Mucosa of descending colon (tissue), 3 donors: ENCODE results near the gene ZNF253. TPM values are rescaled to one million over a fixed set of nuclear protein-coding genes. Genes with fewer than 3 reads are reported as not detected.
"Not testable (repeated sequence)": the region's sequence is repeated elsewhere in the genome, so short reads cannot be mapped to it uniquely, and the experiment has no call there.

Experiments used
- ATAC-seq: fragments of 200-7000 bp; cut with Tn5 transposase; one replicate; pipeline ENCODE4 v1.9.1; 2020; ENCODE audit warnings: mild to moderate bottlenecking, moderate library complexity
- DNase-seq, 3 donors: peaks; one replicate each; pipeline ENCODE4 v3.0.0-alpha.2; 2020
- H3K36me3 ChIP-seq: fragments of 200-600 bp; one replicate; pipeline ENCODE4 v1.8.0; 2021; ENCODE audit warnings: low read depth, mild to moderate bottlenecking
- H3K4me1 ChIP-seq: fragments of 200-600 bp; one replicate; pipeline ENCODE4 v1.8.0; 2021; ENCODE audit warnings: low read depth, mild to moderate bottlenecking
- H3K4me3 ChIP-seq: fragments of 200-600 bp; one replicate; pipeline ENCODE4 v1.8.0; 2021; ENCODE audit warnings: mild to moderate bottlenecking
- H3K9me3 ChIP-seq: fragments of 200-600 bp; one replicate; pipeline ENCODE4 v1.8.0; 2021; ENCODE audit warnings: mild to moderate bottlenecking
- CTCF ChIP-seq: fragments of 200-600 bp; IDR thresholded peaks from one replicate; pipeline ENCODE4 v1.8.0; 2022; ENCODE audit warnings: antibody characterized with exemption, mild to moderate bottlenecking
- intact Hi-C, 2 donors: fragments of 100-400 bp; cut with DNase I in 1 of 2; cut with micrococcal nuclease in 1 of 2; formaldehyde crosslinking; loops; one replicate each; pipeline versions ENCODE4 v1.11.0 to v1.11.1; 2022; cut with DNase I, micrococcal nuclease
- total RNA-seq, 3 donors: library from RNA; stranded (reverse); fragmentation: NEBNext Ultra II Directional in 2 of 3; extraction: Animal tissue kit (Norgen Biotek cat#: 25700) in 2 of 3; gene quantifications; one replicate each; pipeline versions ENCODE4 v1.2.1 to v1.2.4, GENCODE V29; 2021 to 2023
- donor health status: DM: no; HTN: no; CAD: no; lungs with moderate emphysema.
- donor health status: DM: no; HTN: no; CAD: no.
- donor health status: DM: no; HTN: yes; CAD: no.

Gene ZNF253
- total RNA-seq, 3 donors from 2014 or later = 7.8 to 11.9 (median 9.4) TPM

- Histone ChIP-seq H3K36me3 (no peaks in the 10 kb centered on the region), H3K9me3 (peaks cover 53% of the 10 kb centered on the region), H3K4me3 (no peak overlapping the region), H3K4me1 (peaks cover 2% of the 10 kb centered on the region)
- ATAC-seq (no peak), DNase-seq (no peak)
- no peak for TF ChIP-seq CTCF
- intact Hi-C loops = loop anchor here in 1 of 2 donors (5.0 kb wide), 1 partner anchor 43 kb away; the partner anchor contains the start of gene ZNF253
Measured at GRCh38 chr19:19823916-19824315, 41.8 kb upstream of the ZNF253 start.

- no peak for ATAC-seq
- no peaks in the 10 kb centered on the region for H3K4me1 ChIP-seq
Measured at GRCh38 chr19:19826875-19827274, 38.8 kb upstream of the ZNF253 start.

GRCh38 chr19:19835560-19836038, 30.1 kb upstream of the ZNF253 start:
- H3K36me3 ChIP-seq = no peaks in the 10 kb centered on the region
- no peaks in the 10 kb centered on the region for H3K4me1 ChIP-seq
- DNase-seq (no peak), ATAC-seq (no peak)
- no peak for TF ChIP-seq CTCF
- H3K9me3 ChIP-seq = peaks cover 92% of the 10 kb centered on the region
- intact Hi-C loops = no loop called here
- no peak overlapping the region for H3K4me3 ChIP-seq

More at GRCh38 chr19:19826875-19827274, 38.8 kb upstream of the ZNF253 start:
- H3K4me3 ChIP-seq = no peak overlapping the region
- H3K36me3 ChIP-seq = no peaks in the 10 kb centered on the region
- DNase-seq = no peak
- peaks cover 66% of the 10 kb centered on the region for H3K9me3 ChIP-seq
- no peak for TF ChIP-seq CTCF
- intact Hi-C loops = no loop called here

GRCh38 chr19:19847781-19848180, 17.9 kb upstream of the ZNF253 start:
- no peaks in the 10 kb centered on the region for H3K4me1 ChIP-seq
- peaks cover 36% of the 10 kb centered on the region for H3K9me3 ChIP-seq
- DNase-seq (no peak), ATAC-seq (no peak)
- no peak overlapping the region for H3K4me3 ChIP-seq
- H3K36me3 ChIP-seq = no peaks in the 10 kb centered on the region
- TF ChIP-seq CTCF = no peak
- intact Hi-C loops = no loop called here

- intact Hi-C loops = no loop called here
- Histone ChIP-seq H3K4me1 (no peaks in the 10 kb centered on the region), H3K36me3 (no peaks in the 10 kb centered on the region), H3K9me3 (peaks cover 25% of the 10 kb centered on the region), H3K4me3 (no peak overlapping the region)
- DNase-seq (no peak), ATAC-seq (no peak)
- no peak for TF ChIP-seq CTCF
Measured at GRCh38 chr19:19849056-19849455, 16.6 kb upstream of the ZNF253 start.

- peaks cover 13% of the 10 kb centered on the region for H3K9me3 ChIP-seq
- ATAC-seq, H3K4me3 ChIP-seq, H3K4me1 ChIP-seq, intact Hi-C loops, H3K36me3 ChIP-seq, DNase-seq: not testable (repeated sequence)
Measured at GRCh38 chr19:19851740-19852139, 13.9 kb upstream of the ZNF253 start.
